GM12865 (cell line): Measurements from ENCODE around the gene PTPRF.

Experiments
- DNase-seq: peaks from one replicate; pipeline ENCODE4 v3.0.0; 2010; ENCODE audit warnings: low read depth
- H3K4me3 ChIP-seq: 2 replicates; pipeline ENCODE4 v1.5.1; 2011; ENCODE audit warnings: mild to moderate bottlenecking, low read depth, low read length, control low read depth
- CTCF ChIP-seq: IDR thresholded peaks from 2 replicates; pipeline ENCODE4 v1.5.1; 2011; ENCODE audit warnings: low read length, control low read depth, low read depth, inconsistent platforms; ENCODE audit not compliant: insufficient read depth; ENCODE audit errors: missing control alignments

Gene PTPRF

GRCh38 chr1:43592051-43592665, 61.5 kb downstream of the PTPRF start:
- no peak overlapping the region for H3K4me3 ChIP-seq
- DNase-seq = no peak
- no peak for TF ChIP-seq CTCF

GRCh38 chr1:43592974-43593683, 62.4 kb downstream of the PTPRF start:
- no peak for TF ChIP-seq CTCF
- no peak overlapping the region for H3K4me3 ChIP-seq
- no peak for DNase-seq

GRCh38 chr1:43596579-43596978, 65.9 kb downstream of the PTPRF start:
- no peak overlapping the region for H3K4me3 ChIP-seq
- DNase-seq = no peak
- no peak for TF ChIP-seq CTCF

- DNase-seq = no peak
- no peak overlapping the region for H3K4me3 ChIP-seq
- TF ChIP-seq CTCF = no peak
Observed at GRCh38 chr1:43597028-43597427, 66.3 kb downstream of the PTPRF start.

GRCh38 chr1:43597721-43598120, 67.0 kb downstream of the PTPRF start:
- no peak overlapping the region for H3K4me3 ChIP-seq
- no peak for TF ChIP-seq CTCF
- no peak for DNase-seq

- no peak for TF ChIP-seq CTCF
- DNase-seq = no peak
- H3K4me3 ChIP-seq = no peak overlapping the region
Observed at GRCh38 chr1:43598622-43599021, 67.9 kb downstream of the PTPRF start.
